HK-2 (cell line): ENCODE results near the gene TMEM263.

Source experiments
- DNase-seq: peaks from one replicate; pipeline ENCODE4 v3.0.0-alpha.2; 2018; ENCODE audit not compliant: unreplicated experiment

TMEM263 gene

DNA sequence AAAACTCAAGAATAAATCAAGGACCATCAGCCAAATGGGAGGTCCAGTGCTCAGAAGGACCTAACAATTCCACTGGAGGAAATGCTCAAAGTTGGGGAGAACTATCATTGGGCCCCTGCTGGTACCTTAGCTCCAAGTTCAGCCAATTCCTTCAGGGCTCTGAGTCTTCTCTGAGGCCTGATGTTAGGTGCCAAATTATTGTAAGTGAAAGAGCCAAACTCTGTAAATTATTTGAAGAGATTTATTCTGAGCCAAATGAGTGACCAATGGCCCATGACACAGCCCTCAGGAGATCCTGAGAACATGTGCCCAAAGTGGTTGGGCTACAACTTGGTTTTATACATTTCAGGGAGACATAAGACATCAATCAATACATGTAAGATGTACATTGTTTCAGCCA lies 8.2 kb upstream of the TMEM263 start:
- DNase-seq = no peak

DNA sequence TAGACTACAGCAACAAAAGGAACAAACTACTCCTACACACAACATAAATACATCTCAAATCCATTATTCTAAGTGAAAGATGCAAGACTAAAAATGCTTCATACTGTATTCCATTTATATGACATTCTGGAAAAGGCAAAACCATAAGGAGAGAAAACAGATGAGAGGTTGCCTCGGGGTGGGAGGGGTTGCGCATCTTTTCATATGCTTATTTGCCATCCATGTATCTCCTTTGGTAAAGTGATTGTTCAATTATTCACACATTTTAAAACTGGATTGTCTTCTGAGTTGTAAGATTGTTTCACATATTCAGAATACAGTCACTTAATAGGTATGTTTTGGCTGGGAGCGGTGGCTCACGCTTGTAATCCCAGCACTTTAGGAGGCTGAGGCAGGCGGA lies 5.1 kb upstream of the TMEM263 start:
- no peak for DNase-seq

- DNase-seq = no peak
Observed at GRCh38 chr12:106953352-106954250, 2.1 kb upstream of the TMEM263 start.

DNA sequence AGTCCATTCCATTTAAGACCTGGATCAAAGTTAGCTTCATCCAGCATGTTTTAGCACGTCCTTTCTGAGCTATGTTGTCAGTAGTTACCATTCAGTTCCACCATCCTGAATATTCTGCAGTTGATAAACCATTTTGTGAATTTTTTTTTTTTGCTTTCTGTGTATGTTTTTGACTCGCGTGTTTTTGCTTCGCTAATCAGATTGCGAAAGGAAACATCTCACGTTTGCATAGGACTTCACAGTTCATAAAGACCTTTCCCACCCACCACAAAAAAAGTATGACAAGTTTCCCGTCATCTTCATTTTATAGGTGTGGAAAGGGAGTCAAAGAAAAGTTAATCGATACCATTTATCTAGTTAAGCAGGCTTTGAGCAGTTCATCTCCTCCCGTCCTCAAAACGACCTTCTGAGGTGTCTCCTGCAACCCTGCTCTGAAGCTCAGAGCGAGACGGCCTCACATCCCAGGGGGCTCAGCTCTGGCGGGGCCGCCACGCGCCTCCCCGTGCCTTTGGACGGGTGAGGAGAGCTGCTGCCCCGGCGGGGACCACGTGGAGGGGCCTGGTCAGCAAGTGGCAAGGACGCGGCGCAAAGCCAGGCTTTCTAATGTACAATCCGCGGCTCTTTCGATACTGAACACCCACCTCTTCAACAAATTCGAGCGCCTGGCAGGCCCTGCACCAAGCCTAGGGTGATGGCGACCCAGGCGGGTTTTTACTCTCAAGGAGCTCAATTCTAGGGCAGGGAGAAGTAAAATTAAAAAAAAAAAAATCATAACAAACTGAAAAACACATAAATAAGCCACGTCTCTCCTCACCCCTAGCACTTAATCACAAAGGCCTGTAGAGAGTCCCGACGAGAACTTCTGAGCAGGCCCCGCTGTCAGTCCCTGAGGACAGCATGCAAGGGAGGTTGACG lies 988 bp upstream of the TMEM263 start:
- DNase-seq = no peak

GRCh38 chr12:106956048-106956578 lies 406 bp downstream of the TMEM263 start:
- no peak for DNase-seq

DNA sequence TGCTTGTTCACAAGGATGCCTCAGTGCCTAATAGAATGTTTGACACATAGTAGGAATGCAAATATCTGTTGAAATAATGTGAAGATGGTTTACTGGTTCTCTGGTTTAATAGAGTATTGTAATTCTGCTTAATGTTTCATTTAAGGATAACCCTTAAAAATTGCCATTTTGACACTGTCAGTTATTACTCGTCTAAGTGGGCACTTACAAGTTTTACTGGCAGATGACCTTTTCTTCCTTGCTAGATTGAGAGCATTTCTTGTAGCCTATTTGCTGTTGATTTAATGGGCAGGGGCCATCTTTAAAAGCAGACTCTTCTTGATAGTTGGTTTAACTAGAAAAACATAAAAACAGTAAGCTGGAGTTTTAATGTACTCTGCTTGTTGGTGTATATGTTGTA lies 1.9 kb downstream of the TMEM263 start:
- no peak for DNase-seq

- DNase-seq = no peak
Observed at GRCh38 chr12:106960443-106960842, 4.7 kb downstream of the TMEM263 start.

GRCh38 chr12:106962286-106962685 lies 6.6 kb downstream of the TMEM263 start:
- DNase-seq = no peak

- DNase-seq = no peak
Observed at GRCh38 chr12:106964526-106964925, 8.8 kb downstream of the TMEM263 start.

GRCh38 chr12:106971065-106971464 lies 15.4 kb downstream of the TMEM263 start:
- no peak for DNase-seq

DNA sequence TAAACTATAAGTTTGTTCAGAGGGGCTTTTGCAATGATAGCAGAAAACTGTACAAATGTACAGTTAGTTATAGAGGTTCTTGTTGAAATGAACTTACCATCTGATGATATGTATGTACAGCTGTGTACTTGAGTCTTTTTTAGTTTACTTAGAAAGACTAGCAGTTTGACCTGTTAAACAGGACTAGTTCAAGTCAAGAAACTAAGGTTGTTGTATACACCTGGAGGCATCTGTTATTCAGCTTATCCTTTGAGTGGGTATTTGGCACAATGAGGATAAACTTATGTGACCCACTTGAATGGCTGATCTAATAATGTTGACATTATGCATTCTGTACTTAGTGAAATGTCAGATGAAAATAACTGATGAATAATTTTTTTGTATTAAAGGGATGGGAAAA lies 17.8 kb downstream of the TMEM263 start:
- DNase-seq = no peak

DNA sequence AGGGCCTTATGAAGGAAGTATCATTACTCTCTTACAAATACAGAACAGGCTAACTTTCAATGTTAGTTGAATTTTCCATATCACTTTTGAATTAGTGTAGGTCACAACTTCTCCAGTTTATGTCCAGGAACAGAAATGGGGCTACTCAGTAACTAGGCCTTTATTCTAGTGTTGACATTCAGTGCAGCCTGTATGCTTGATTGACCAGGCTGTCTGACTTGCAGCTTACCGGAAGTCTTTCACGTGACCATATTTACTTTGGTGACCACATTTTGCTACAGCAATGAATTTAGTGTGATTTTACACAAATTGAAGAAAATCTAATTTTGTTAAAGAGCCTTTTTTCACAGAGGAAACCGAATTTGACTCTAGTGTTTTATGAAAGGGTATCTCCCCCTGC lies 18.8 kb downstream of the TMEM263 start:
- no peak for DNase-seq

DNA sequence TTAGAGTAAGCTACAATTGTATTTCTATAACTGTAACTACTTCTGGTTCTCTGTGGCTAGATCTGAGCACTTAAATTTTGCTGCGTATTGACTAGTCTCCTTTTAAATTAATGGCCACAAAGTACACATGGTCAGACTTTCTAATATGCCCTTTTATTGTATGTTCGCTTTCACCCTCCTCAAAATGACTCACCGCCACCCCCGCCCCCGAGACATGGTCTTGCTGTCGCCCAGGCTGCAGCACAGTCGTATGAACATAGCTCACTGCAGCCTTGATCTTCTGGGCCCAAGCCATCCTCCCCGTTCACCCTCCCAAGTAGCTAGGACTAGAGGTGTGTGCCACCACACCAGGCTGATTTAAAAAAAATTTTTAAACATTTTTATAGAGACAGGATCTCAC lies 19.4 kb downstream of the TMEM263 start:
- no peak for DNase-seq

GRCh38 chr12:106975993-106976658 lies 20.4 kb downstream of the TMEM263 start:
- DNase-seq = no peak

DNA sequence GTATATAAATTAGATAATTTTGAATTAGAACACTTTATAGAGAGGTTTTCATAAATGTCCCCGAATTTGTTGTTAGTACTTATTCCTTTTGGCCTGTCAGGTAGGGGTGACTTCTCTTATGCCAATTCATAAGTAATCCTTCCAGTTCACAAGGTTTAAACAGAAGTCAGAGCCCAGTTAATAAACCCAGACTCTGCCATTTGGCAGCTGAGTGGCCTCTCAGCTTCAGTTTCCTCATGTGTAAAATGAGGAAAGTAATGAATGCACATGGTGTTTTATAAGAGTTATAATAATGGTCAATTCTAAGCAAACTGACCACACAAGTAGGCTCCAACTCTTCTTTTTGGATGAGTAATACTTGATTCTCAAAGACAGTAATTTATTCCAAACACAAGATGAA lies 21.0 kb downstream of the TMEM263 start:
- DNase-seq = no peak

GRCh38 chr12:106978035-106978800 lies 22.5 kb downstream of the TMEM263 start:
- no peak for DNase-seq

GRCh38 chr12:106980944-106981343 lies 25.2 kb downstream of the TMEM263 start:
- DNase-seq = no peak

DNA sequence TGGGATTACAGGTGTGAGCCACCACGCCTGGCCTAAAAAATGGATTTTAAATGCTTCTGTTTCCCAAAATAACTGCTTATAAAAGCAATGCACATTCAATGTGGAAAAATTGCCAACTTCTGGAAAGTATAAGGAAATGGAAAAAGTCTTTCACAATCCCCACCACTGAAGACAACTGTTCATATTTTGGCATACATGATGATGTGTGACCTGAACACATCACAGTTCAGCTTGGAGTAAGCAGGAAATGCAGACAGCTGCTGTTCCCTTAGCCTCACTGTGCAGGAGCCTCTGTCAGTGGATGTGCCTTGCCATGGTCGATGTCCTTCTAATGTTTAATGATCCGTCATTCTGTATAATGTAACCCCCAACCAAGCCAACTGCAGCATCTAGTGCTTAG lies 26.1 kb downstream of the TMEM263 start:
- no peak for DNase-seq

DNA sequence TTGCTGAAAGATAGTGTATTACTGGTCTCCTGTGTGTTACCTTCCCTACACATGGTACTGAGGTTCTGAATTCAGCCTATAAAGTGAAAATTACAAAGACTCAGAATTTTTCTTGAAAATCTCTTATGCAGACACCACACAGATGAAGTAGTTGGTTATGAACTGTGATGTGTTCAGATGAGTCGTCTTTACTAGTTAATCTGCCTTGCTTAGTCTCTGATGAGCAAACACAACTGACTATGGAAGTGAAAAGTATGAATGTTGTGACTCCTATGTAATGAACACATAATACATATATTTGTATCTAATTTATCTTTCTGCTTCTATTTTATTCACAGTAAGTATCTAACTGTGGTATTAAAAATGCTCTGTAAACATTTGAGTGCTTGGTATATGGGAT lies 26.5 kb downstream of the TMEM263 start:
- DNase-seq = no peak

- no peak for DNase-seq
Observed at GRCh38 chr12:106984588-106985137, 29.0 kb downstream of the TMEM263 start.

- no peak for DNase-seq
Observed at GRCh38 chr12:106985479-106985878, 29.8 kb downstream of the TMEM263 start.
